ENCODE measurements around the gene HMMR. TPM values are rescaled to one million over a fixed set of nuclear protein-coding genes. Genes with fewer than 3 reads are reported as not detected.

Gene HMMR
- total RNA-seq, 6 experiments from 2014 or later = 0.11 to 3.0 (median 1.1) TPM

- Histone ChIP-seq H3K36me3 (no peaks in the 10 kb centered on the region), H3K4me3 (no peak overlapping the region), H3K27ac (peak overlapping the region in 2 of 3 donors; percentile 29 to 65), H3K27me3 (no peaks in the 10 kb centered on the region), H3K9me3 (no peaks in the 10 kb centered on the region), H3K4me1 (peaks cover 0 to 10% (median 4%) of the 10 kb centered on the region in 4 donors)
- DNase-seq (no peak), ATAC-seq (peak; percentile 49 to 77 (median 62))
- intact Hi-C loops (cut with DNase I) = no loop called here
- 13% methylated on average over 1 of the region's 3 CpGs for WGBS (ENCODE audit: insufficient coverage, low coverage, low lambda C conversion rate, missing lambda C conversion rate)
- TF ChIP-seq, protein P1, sequence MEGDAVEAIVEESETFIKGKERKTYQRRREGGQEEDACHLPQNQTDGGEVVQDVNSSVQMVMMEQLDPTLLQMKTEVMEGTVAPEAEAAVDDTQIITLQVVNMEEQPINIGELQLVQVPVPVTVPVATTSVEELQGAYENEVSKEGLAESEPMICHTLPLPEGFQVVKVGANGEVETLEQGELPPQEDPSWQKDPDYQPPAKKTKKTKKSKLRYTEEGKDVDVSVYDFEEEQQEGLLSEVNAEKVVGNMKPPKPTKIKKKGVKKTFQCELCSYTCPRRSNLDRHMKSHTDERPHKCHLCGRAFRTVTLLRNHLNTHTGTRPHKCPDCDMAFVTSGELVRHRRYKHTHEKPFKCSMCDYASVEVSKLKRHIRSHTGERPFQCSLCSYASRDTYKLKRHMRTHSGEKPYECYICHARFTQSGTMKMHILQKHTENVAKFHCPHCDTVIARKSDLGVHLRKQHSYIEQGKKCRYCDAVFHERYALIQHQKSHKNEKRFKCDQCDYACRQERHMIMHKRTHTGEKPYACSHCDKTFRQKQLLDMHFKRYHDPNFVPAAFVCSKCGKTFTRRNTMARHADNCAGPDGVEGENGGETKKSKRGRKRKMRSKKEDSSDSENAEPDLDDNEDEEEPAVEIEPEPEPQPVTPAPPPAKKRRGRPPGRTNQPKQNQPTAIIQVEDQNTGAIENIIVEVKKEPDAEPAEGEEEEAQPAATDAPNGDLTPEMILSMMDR (IDR thresholded peaks at IDR 0.05) = no peak
- no peak for TF ChIP-seq POLR2A (IDR thresholded peaks at IDR 0.05)
Observed at GRCh38 chr5:163489745-163490075, 29.3 kb downstream of the HMMR start.

DNA sequence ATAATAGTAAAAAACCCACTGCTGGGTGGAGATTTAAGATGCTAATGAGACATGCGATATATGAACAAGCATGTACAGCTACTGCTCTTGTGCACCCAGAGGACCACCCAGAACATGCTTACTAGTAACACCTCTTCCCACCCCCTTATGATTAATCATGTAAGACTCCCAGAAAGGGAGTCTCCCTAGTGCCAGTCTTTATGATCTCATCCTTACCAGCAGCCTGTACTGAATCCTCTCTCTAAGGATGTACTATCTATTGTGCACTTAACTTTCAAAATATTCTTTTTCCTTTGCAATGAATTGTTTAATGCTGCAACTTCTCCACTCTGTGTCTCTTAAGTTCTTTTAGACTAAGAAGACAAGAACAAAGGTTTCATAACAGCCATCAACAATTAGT, 35.9 kb downstream of the HMMR start:
- intact Hi-C loops (cut with DNase I) = no loop called here
- ATAC-seq = no peak
- WGBS (ENCODE audit: insufficient coverage, low coverage, low lambda C conversion rate, missing lambda C conversion rate) = 91% methylated on average over 1 of the region's 1 CpG
- Histone ChIP-seq H3K9me3 (no peaks in the 10 kb centered on the region), H3K4me1 (peaks cover 0 to 16% (median 0%) of the 10 kb centered on the region in 4 donors), H3K36me3 (no peaks in the 10 kb centered on the region), H3K27ac (no peak overlapping the region), H3K27me3 (no peaks in the 10 kb centered on the region), H3K4me3 (no peak overlapping the region)
- TF ChIP-seq, protein P1 (IDR thresholded peaks at IDR 0.05) = no peak
- no peak for TF ChIP-seq POLR2A (IDR thresholded peaks at IDR 0.05)
- no peak for DNase-seq

- H3K9me3 ChIP-seq = no peaks in the 10 kb centered on the region
- TF ChIP-seq, protein P1 (IDR thresholded peaks at IDR 0.05) = no peak
- TF ChIP-seq POLR2A (IDR thresholded peaks at IDR 0.05) = no peak
- WGBS (ENCODE audit: insufficient coverage, low coverage, low lambda C conversion rate, missing lambda C conversion rate) = 57% methylated on average over 3 of the region's 3 CpGs
- no peaks in the 10 kb centered on the region for H3K27me3 ChIP-seq
- ATAC-seq = peak; percentile 61 to 82 (median 70)
- DNase-seq = no peak
- intact Hi-C loops (cut with DNase I) = no loop called here
- no peak overlapping the region for H3K4me3 ChIP-seq
- H3K27ac ChIP-seq = no peak overlapping the region
- H3K36me3 ChIP-seq = no peaks in the 10 kb centered on the region
- H3K4me1 ChIP-seq = peaks cover 0 to 17% (median 0%) of the 10 kb centered on the region in 4 donors
Observed at GRCh38 chr5:163497315-163497714, 36.9 kb downstream of the HMMR start.

DNA sequence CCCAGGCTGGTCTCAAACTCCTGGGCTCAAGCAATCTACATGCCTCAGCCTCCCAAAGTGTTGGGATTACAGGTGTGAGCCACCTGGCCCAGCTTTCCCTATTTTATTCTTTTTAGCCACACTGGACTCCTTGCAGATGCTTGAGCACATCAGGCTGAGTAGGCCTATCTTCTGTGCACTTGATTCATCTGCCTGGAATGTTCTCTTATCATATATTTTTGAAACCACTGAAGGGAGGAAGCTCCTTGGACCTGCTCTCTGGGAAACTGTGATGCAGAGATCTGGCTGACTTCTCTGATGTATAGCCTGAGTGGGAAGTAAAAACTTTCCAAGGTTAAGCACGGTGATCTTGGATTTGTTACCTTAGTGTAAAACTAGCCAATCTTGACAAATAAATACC, 38.5 kb downstream of the HMMR start:
- peaks cover 0 to 32% (median 3%) of the 10 kb centered on the region in 4 donors for H3K4me1 ChIP-seq
- no peak overlapping the region for H3K27ac ChIP-seq
- ATAC-seq (no peak), DNase-seq (no peak)
- intact Hi-C loops (cut with DNase I) = no loop called here
- H3K27me3 ChIP-seq = no peaks in the 10 kb centered on the region
- WGBS (ENCODE audit: insufficient coverage, low coverage, low lambda C conversion rate, missing lambda C conversion rate) = 57% methylated on average over 1 of the region's 1 CpG
- no peaks in the 10 kb centered on the region for H3K36me3 ChIP-seq
- no peaks in the 10 kb centered on the region for H3K9me3 ChIP-seq
- H3K4me3 ChIP-seq = no peak overlapping the region
- TF ChIP-seq, protein P1 (IDR thresholded peaks at IDR 0.05) = no peak
- TF ChIP-seq POLR2A (IDR thresholded peaks at IDR 0.05) = no peak

GRCh38 chr5:163502521-163502920, 42.1 kb downstream of the HMMR start:
- TF ChIP-seq, protein P1 (IDR thresholded peaks at IDR 0.05) = no peak
- no peak for TF ChIP-seq POLR2A (IDR thresholded peaks at IDR 0.05)
- Histone ChIP-seq H3K36me3 (no peaks in the 10 kb centered on the region), H3K27me3 (no peaks in the 10 kb centered on the region), H3K9me3 (no peaks in the 10 kb centered on the region), H3K4me3 (peak overlapping the region; percentile 22 to 80 (median 39)), H3K27ac (peak overlapping the region; percentile 97 to 99 (median 99)), H3K4me1 (peaks cover 0 to 37% (median 8%) of the 10 kb centered on the region in 4 donors)
- WGBS (ENCODE audit: insufficient coverage, low coverage, low lambda C conversion rate, missing lambda C conversion rate) = 32% methylated on average over 8 of the region's 8 CpGs
- DNase-seq (no peak), ATAC-seq (no peak)
- intact Hi-C loops (cut with DNase I) = no loop called here
